Loucy (cell line): ENCODE results near the gene SMOC1.

Source experiments
- H2AFZ ChIP-seq: fragments of 200-600 bp; sonication (generic); 2 replicates; pipeline ENCODE4 v1.6.0; 2016; ENCODE audit warnings: antibody characterized with exemption, mild to moderate bottlenecking, low read length, moderate library complexity
- H3F3A ChIP-seq: fragments of 200-600 bp; 2 replicates; pipeline ENCODE4 v1.6.0; 2016; ENCODE audit warnings: antibody characterized with exemption, low read depth, mild to moderate bottlenecking
- H3K27me3 ChIP-seq: fragments of 200-600 bp; sonication (generic); 2 replicates; pipeline ENCODE4 v1.6.1; 2014; ENCODE audit warnings: low read length, mild to moderate bottlenecking; ENCODE audit not compliant: insufficient read depth, poor library complexity, severe bottlenecking
- H3K36me3 ChIP-seq: fragments of 200-600 bp; sonication (generic); 2 replicates; pipeline ENCODE4 v1.6.1; 2016; ENCODE audit warnings: low read length; ENCODE audit not compliant: insufficient read depth
- H3K4me1 ChIP-seq: fragments of 200-600 bp; sonication (generic); 2 replicates; pipeline ENCODE4 v1.5.1; 2014; ENCODE audit warnings: low read length, mild to moderate bottlenecking; ENCODE audit not compliant: insufficient read depth, poor library complexity, severe bottlenecking
- H3K4me2 ChIP-seq: fragments of 200-600 bp; sonication (generic); 2 replicates; pipeline ENCODE4 v1.6.0; 2014; ENCODE audit warnings: antibody characterized with exemption, low read length, low read depth, mild to moderate bottlenecking; ENCODE audit not compliant: poor library complexity, severe bottlenecking
- H3K4me3 ChIP-seq: fragments of 200-600 bp; sonication (generic); 2 replicates; pipeline ENCODE4 v1.5.1; 2014; ENCODE audit warnings: low read length, mild to moderate bottlenecking, mixed read lengths; ENCODE audit not compliant: poor library complexity, severe bottlenecking
- H3K79me2 ChIP-seq: fragments of 200-600 bp; sonication (generic); 2 replicates; pipeline ENCODE4 v1.6.1; 2014; ENCODE audit warnings: low read length; ENCODE audit not compliant: insufficient read depth
- H3K9ac ChIP-seq: fragments of 200-600 bp; sonication (generic); 2 replicates; pipeline ENCODE4 v1.6.0; 2014; ENCODE audit warnings: mild to moderate bottlenecking, low read depth, low read length, moderate library complexity; ENCODE audit not compliant: poor library complexity, severe bottlenecking
- H3K9me2 ChIP-seq: fragments of 200-600 bp; sonication (generic); replicated peaks from 2 replicates; pipeline ENCODE4 v1.6.1; 2016; ENCODE audit warnings: low read depth, low read length, mixed read lengths
- H3K9me3 ChIP-seq: fragments of 200-600 bp; sonication (generic); 2 replicates; pipeline ENCODE4 v1.6.1; 2014; ENCODE audit warnings: mild to moderate bottlenecking, antibody characterized with exemption, low read length, low read depth; ENCODE audit not compliant: insufficient read depth
- H4K20me1 ChIP-seq: fragments of 200-600 bp; sonication (generic); 2 replicates; pipeline ENCODE4 v1.6.0; 2014; ENCODE audit warnings: antibody characterized with exemption, low read length, mild to moderate bottlenecking; ENCODE audit not compliant: insufficient read depth, poor library complexity, severe bottlenecking
- CTCF ChIP-seq: fragments of 200-600 bp; sonication (generic); conservative IDR thresholded peaks from 2 replicates; pipeline ENCODE4 v1.5.1; 2014; ENCODE audit warnings: mild to moderate bottlenecking, antibody characterized with exemption, low read length
- EZH2phosphoT487 ChIP-seq: fragments of 200-600 bp; IDR thresholded peaks from 2 replicates; pipeline ENCODE4 v1.6.1; 2018; ENCODE audit warnings: antibody characterized with exemption, mild to moderate bottlenecking, moderate library complexity, borderline replicate concordance

The SMOC1 gene

GRCh38 chr14:69895109-69895508 is 15.9 kb downstream of the SMOC1 start:
- Histone ChIP-seq H2AFZ (no peak overlapping the region), H3K9me3 (no peaks in the 10 kb centered on the region; the same call in 1 of the 2 replicates), H3K36me3 (no peaks in the 10 kb centered on the region), H3K9me2 (no peaks in the 10 kb centered on the region), H3K4me2 (no peak overlapping the region), H4K20me1 (no peaks in the 10 kb centered on the region), H3F3A (no peaks in the 10 kb centered on the region), H3K4me3 (no peak overlapping the region), H3K27me3 (no peaks in the 10 kb centered on the region), H3K9ac (no peak overlapping the region), H3K4me1 (no peaks in the 10 kb centered on the region), H3K79me2 (no peaks in the 10 kb centered on the region)
- TF ChIP-seq CTCF (no peak), EZH2phosphoT487 (no peak)

- Histone ChIP-seq H3K27me3 (no peaks in the 10 kb centered on the region), H3K9me3 (no peaks in the 10 kb centered on the region; the same call in 1 of the 2 replicates), H3K4me1 (no peaks in the 10 kb centered on the region), H3K4me3 (no peak overlapping the region), H2AFZ (no peak overlapping the region), H4K20me1 (no peaks in the 10 kb centered on the region), H3K36me3 (no peaks in the 10 kb centered on the region), H3K79me2 (no peaks in the 10 kb centered on the region), H3K4me2 (no peak overlapping the region), H3K9ac (no peak overlapping the region), H3F3A (no peaks in the 10 kb centered on the region), H3K9me2 (no peaks in the 10 kb centered on the region)
- TF ChIP-seq CTCF (no peak), EZH2phosphoT487 (no peak)
These were observed 16.9 kb downstream of the SMOC1 start for GRCh38 chr14:69896080-69896479.

GRCh38 chr14:69896972-69897371 is 17.8 kb downstream of the SMOC1 start:
- no peaks in the 10 kb centered on the region; the same call in 1 of the 2 replicates for H3K9me3 ChIP-seq
- H3K9me2 ChIP-seq = no peaks in the 10 kb centered on the region
- no peak overlapping the region for H3K9ac ChIP-seq
- H3K4me3 ChIP-seq = no peak overlapping the region
- TF ChIP-seq CTCF (no peak), EZH2phosphoT487 (no peak)
- no peaks in the 10 kb centered on the region for H3F3A ChIP-seq
- H4K20me1 ChIP-seq = no peaks in the 10 kb centered on the region
- no peaks in the 10 kb centered on the region for H3K79me2 ChIP-seq
- H3K4me2 ChIP-seq = no peak overlapping the region
- no peaks in the 10 kb centered on the region for H3K27me3 ChIP-seq
- H3K36me3 ChIP-seq = no peaks in the 10 kb centered on the region
- H2AFZ ChIP-seq = no peak overlapping the region
- no peaks in the 10 kb centered on the region for H3K4me1 ChIP-seq
